RWPE2 (cell line): ENCODE measurements around the gene MBOAT1.

Source experiments
- ATAC-seq: fragments of 200-7000 bp; cut with Tn5 transposase; 3 replicates; pipeline ENCODE4 v1.9.1; 2021; ENCODE audit warnings: low read depth
- DNase-seq: peaks from one replicate; pipeline ENCODE4 v3.0.0-alpha.2; 2020; ENCODE audit warnings: low spot score
- H3K27ac ChIP-seq: fragments of 450-650 bp; 2 replicates; pipeline ENCODE4 v1.5.1; 2017; ENCODE audit warnings: mild to moderate bottlenecking; ENCODE audit not compliant: poor library complexity, severe bottlenecking
- H3K27me3 ChIP-seq: fragments of 250-450 bp; sonication (Bioruptor Pico); 2 replicates; pipeline ENCODE4 v1.5.1; 2021; ENCODE audit warnings: mild to moderate bottlenecking, moderate library complexity; ENCODE audit not compliant: insufficient read depth, poor library complexity, severe bottlenecking
- H3K36me3 ChIP-seq: fragments of 250-450 bp; sonication (Bioruptor Pico); 2 replicates; pipeline ENCODE4 v1.5.1; 2020; ENCODE audit warnings: low read depth, mild to moderate bottlenecking, moderate library complexity
- H3K4me1 ChIP-seq: fragments of 250-450 bp; sonication (Bioruptor Pico); 2 replicates; pipeline ENCODE4 v1.5.1; 2021; ENCODE audit warnings: mild to moderate bottlenecking, moderate library complexity; ENCODE audit not compliant: insufficient read depth, poor library complexity, severe bottlenecking
- H3K4me3 ChIP-seq: fragments of 250-450 bp; sonication (Bioruptor Pico); 2 replicates; pipeline ENCODE4 v1.5.1; 2021; ENCODE audit warnings: mild to moderate bottlenecking, moderate library complexity; ENCODE audit not compliant: severe bottlenecking
- H3K9me3 ChIP-seq: fragments of 250-450 bp; sonication (Bioruptor Pico); 2 replicates; pipeline ENCODE4 v1.5.1; 2021; ENCODE audit warnings: mild to moderate bottlenecking, moderate library complexity; ENCODE audit not compliant: severe bottlenecking
- CTCF ChIP-seq: fragments of 450-650 bp; IDR thresholded peaks from one replicate; pipeline ENCODE4 v1.5.1; 2017; ENCODE audit warnings: mild to moderate bottlenecking, moderate library complexity; ENCODE audit not compliant: poor library complexity, severe bottlenecking

Gene MBOAT1

DNA sequence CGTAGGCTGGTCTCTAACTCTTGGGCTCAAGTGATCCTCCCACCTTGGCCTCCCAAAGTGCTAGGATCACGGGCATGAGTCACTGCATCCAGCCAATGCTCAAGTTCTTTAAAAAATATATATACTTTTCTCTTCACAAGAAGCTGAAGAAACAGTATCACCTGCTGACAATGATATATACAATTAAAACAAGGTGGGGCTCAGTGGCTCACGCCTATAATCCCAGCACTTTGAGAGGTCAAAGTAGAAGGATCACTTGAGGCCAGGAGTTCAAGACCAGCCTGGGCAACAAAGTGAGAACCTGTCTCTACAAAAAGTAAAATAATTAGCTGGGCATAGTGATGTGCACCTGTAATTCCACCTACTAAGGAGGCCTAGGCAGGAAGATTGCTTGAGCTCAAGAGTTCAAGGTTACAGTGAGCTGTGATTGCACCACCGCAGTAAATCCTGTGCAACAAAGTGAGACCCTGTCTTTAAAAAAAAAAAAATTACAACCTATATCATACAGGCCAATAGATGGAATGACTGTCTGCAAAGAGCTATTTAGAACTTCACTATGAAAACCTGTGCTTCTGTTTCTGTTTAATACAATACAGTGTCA, 36.4 kb downstream of the MBOAT1 start:
- ATAC-seq (no peak), DNase-seq (no peak)
- H3K4me3 ChIP-seq, result no peak overlapping the region
- H3K9me3 ChIP-seq, result no peaks in the 10 kb centered on the region
- no peak overlapping the region for H3K27ac ChIP-seq
- no peaks in the 10 kb centered on the region for H3K36me3 ChIP-seq
- TF ChIP-seq CTCF, result no peak
- no peaks in the 10 kb centered on the region for H3K4me1 ChIP-seq
- no peaks in the 10 kb centered on the region for H3K27me3 ChIP-seq

- Histone ChIP-seq H3K9me3 (no peaks in the 10 kb centered on the region), H3K27ac (no peak overlapping the region), H3K4me3 (no peak overlapping the region), H3K4me1 (no peaks in the 10 kb centered on the region), H3K27me3 (no peaks in the 10 kb centered on the region), H3K36me3 (no peaks in the 10 kb centered on the region)
- DNase-seq (no peak), ATAC-seq (no peak)
- no peak for TF ChIP-seq CTCF
Observed at GRCh38 chr6:20173833-20174792, 38.2 kb downstream of the MBOAT1 start.

DNA sequence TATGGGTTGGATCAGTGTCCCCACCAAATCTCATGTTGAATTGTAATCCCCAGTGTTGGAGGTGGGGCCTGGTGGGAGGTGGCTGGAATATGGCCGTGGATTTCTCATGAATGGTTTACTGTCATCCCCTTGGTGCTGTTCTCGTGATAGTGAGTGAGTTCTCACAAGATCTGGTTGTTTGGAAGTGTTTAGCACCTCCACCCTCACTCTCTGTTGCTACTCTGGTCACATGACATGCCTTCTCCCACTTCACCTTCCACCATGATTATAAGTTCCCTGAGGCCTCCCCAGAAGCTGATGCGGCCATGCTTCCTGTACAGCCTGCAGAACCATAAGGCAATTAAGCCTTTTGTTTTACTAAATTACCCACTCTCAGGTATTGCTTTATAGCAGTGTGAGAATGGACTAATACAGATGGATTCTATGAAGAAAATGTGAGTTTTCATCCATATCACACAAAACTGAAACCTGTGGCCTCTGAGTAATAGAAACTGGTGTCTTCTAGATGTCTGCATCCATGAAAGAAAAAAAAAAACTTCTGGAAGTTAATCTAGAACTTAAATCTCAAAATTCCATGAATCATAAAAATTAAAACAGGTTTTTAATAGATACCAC, 39.3 kb downstream of the MBOAT1 start:
- TF ChIP-seq CTCF, result no peak
- Histone ChIP-seq H3K27ac (no peak overlapping the region), H3K9me3 (no peaks in the 10 kb centered on the region), H3K27me3 (no peaks in the 10 kb centered on the region), H3K4me1 (no peaks in the 10 kb centered on the region), H3K36me3 (no peaks in the 10 kb centered on the region), H3K4me3 (no peak overlapping the region)
- ATAC-seq (no peak), DNase-seq (no peak)

DNA sequence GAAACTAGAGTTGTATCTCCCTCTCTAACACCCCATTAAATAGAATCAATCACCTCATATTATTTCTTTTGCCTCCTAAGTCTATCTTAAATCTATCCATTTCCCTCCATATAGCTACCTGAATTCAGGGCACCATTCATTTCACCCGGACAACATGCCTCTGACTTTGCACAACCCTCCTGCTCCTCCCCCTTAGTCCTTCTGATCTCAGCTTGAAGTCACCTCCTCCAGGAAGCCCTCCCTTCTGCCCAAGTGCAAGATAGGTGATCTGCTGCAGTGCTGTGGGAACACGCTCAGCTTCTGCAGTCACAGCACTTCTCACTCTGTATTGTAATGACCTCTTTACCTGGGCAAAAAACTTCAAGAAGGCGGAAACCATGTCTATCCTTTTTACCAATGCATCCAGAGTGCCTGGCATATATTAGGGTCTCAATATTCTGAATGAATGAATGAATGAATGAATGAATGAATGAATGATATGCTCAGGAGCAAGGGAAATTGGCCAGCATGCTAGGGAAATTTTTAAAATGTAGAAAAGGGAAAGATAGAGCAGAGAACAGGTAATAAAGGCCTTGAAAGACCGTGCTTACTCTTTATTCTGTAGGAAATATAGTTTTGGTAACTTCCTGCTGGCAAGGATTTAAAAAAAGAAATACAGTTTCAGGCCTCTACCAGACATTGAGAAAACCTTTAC, 41.7 kb downstream of the MBOAT1 start:
- H3K27ac ChIP-seq, result no peak overlapping the region
- no peak overlapping the region for H3K4me3 ChIP-seq
- no peaks in the 10 kb centered on the region for H3K36me3 ChIP-seq
- no peaks in the 10 kb centered on the region for H3K27me3 ChIP-seq
- no peaks in the 10 kb centered on the region for H3K9me3 ChIP-seq
- H3K4me1 ChIP-seq, result no peaks in the 10 kb centered on the region
- DNase-seq, result no peak
- no peak for TF ChIP-seq CTCF
- ATAC-seq, result no peak
